HG02798 (cell line): ENCODE data around the gene OPN1SW.
A peak's percentile ranks its signal among the peaks of the same experiment; 100 is the strongest.

Source experiments
- ATAC-seq: cut with Tn5 transposase; IDR thresholded peaks from one replicate; pipeline ENCODE4 v1.9.1; 2021; ENCODE audit warnings: mild to moderate bottlenecking; ENCODE audit not compliant: unreplicated experiment, poor library complexity

Gene OPN1SW

DNA sequence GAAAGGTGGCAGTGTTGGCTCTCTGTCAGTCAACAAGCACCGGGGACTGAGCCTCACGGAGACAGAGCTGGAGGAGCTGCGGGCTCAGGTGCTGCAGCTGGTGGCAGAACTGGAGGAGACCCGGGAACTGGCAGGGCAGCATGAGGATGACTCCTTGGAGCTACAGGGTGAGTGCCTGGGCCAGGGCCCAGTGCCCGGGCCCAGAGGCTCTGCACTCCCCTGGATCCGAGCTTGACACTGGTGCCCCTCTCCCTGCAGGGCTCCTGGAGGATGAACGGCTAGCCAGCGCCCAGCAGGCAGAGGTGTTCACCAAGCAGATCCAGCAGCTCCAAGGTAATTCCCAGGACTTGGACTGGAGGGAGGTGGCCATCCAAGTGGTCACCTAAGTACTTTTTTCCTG is 18.8 kb upstream of the OPN1SW start:
- no peak for ATAC-seq

DNA sequence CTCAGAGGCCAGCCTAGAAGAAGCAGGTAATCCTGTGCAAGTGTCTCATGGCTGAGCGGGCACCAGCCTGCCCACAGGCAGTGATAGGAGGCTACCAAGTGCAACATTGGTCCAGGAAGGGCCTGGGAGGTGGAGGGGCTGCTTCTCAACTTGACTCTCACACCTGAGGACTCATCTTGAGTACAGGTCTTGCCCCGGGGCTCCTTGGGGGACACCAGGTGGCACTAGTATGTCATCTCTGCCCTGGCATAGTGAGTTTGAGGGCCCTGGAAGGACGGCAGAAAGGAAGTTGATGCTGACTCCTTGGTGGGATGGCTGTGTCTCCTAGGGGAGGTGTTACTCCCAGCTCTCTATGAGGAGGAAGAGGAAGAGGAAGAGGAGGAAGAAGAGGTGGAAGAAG is 18.4 kb upstream of the OPN1SW start:
- ATAC-seq: no peak

DNA sequence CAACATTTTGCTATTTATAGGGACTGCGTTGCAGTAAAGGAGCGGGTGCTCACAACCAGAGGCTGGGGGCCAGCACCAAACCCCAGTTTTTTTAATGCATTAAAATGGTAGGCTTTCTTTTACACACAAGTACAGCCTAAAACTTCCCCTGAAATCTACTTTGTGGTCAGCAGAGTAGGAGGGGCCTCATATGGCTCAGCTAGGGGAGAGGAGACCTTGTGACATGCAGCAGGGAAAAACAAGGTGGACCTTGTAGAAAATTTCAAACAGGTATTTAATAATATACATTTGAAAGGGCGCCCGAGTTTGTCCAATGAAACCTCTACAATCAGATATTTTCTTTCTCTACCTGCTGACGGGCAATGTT is 17.6 kb upstream of the OPN1SW start:
- no peak for ATAC-seq

DNA sequence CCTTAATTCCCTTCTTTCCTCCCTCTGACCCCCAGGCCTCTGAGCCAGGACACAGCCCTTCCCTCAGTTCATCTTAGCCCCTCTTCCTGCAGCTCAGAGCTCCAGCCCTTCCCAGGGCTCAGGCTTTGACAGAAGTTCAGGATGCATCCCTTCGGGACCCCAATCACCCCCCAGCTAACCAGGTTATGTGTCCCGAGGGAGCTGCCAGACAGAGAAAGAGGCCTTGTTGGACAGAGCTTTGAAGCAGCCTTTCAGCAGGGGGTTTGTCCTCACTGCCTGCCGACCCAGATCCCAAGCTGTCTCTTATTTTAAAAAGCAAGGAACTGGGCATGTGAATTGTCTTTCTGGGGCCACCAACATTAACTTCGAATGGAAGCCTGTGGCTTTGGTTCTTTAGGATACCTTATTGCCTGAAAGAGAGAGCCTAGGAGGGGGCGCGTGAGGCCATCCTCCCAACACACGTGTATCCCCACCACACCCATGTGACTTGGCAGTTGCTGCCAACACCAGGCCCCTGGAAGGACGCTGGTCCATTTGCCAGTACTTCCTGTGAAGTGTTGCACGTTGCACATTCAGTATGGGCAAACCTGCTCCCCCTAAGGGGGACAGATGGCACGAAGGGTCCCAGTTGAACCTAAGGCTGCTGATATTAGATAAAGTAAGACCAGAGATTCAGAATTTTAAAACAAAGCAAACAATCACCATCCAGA is 17.0 kb upstream of the OPN1SW start:
- ATAC-seq: no peak

DNA sequence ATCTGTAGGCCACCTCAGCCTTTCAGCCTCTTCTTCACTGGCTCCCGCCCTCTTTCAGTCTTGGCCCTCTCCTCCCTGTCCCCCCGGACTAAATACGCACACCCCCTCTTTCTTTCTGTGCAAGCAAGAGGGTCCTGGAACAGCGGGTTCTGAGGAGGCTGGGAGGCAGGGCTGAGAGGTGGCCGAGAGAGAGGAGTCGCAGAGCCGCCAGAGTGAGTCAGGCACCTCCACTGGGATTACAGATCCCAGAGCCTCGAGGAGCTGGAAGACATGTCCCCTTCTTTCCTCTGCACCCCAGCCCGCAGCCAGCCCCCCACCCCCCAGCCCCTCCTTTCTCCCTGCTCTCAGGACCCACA is 16.4 kb upstream of the OPN1SW start:
- no peak for ATAC-seq

DNA sequence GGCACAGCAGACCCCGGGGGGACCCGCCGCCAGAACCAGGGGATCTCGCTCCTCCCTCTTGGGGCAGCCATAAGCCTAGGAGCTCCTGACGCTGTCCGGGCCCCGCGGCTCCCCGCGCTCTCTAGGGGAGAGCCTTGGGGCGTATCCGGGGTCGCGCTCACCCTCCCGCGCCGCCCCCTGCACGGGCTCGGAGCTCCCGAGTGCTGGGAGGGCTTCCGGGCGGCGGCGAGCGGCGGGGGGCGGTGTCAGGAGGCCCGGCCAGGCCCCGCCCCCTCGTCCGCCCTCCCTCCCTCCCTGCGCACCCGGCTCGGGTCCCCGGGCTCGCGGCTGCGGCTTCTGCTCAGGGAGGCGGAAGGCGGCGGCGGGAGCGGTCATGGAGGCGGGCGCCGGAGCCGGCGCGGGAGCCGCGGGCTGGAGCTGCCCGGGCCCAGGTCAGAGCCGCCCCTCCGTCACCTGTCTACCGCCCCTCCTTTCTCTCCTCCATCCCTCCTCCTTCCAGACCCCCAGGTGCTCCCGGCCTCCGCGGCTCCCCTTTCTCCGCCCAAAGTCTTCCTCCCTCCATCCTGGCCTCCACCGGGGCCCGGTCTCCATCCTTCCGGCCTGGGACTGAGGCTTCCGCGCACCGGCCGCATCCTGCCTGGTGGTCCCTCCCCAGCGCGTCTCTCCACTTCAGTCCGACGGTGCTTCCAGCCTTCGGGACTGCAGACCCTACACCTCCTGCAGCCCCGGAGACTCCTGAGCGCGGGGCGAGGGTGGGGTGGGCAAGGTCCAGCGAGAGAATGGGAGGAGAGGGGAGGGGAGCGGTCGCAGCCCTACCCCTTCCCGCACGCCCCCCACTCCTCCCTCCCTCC is 15.8 kb upstream of the OPN1SW start, which contains the start of gene CCDC136:
TSS of gene CCDC136 (plus strand) at position 848 of the 851 bp plus-strand sequence. CDS start 444 bp downstream, outside the sequence.
- peak; percentile 84 for ATAC-seq

DNA sequence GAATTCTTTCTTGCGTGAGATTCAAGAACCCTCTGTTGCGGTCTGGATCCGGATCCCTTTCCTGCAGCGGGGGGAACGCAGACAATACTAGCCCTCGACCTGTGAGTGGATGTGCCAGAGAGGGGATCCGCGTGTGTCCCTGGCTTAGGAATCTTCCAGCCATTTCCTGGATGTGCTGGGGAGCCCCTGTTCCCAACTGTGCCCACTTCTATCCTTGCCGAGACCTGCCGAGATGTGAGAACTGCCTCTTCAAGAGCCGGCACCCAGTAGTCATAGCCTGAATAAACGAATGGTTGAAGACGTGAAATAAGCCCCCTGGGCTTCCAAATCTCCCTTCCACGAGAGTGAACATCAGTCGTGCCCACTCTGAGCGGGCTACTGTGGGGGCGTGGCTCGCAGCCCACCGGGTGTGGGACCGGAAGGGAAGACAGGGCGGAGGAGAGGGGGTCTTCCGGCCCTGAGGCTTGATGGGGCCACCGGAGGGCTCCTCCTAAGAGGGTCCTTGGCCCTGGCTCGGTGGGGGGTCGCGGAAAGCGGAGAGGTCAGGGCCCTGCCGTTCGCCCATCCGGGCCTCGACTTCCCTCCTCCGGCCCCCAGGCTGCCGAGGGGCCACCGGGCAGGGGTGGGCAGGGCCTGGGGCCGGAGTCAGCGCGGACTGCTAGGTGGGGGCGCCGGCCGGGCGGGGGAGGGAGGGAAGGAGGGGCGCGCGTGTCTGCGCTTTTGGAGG is 14.9 kb upstream of the OPN1SW start:
- ATAC-seq: peak; percentile 23

DNA sequence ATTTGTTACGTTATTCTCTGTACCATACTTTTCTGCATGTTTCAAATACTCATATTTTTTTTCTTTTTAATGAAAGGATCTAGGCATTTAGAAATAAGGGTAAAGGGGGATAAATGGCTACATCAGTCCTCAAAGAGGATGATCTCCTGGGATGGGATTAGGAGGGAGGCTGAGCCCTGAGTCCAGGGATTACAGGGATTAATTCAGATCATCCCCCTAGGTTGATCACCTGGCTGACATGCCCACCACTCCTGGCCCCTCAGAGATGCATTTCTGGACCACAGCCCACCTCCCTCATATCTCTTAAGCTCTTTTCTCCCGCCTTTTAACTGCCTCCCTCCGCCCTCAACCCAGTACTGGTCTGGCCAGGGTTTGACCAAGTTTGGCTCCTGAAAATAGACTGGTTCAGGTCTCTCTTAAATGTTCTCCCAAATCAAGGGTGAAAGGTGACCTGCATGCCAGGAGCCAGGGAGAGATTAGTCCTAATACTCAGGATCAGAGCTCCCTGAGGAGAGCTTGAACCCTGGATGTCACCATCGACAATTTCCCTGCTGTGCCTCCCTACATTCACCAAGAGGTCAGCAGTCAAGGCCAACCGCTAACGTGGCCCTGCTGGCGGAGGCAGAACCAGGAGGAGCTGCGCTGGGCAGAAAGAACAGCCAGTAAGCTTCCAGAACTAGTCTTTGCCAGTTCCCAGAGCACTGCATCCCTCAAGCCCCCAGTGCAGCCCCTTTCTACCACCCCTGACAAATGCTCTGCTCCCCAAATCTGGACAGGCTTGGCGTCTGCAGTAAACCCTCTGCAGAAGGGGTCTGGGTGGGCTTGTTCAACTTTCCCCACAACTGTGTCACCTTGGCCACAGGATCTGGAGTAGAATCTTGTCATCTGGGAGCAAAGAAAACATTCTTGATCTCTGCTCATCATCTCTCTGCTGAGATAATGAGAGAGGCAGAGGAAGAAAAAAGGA is 13.1 kb upstream of the OPN1SW start:
- no peak for ATAC-seq

DNA sequence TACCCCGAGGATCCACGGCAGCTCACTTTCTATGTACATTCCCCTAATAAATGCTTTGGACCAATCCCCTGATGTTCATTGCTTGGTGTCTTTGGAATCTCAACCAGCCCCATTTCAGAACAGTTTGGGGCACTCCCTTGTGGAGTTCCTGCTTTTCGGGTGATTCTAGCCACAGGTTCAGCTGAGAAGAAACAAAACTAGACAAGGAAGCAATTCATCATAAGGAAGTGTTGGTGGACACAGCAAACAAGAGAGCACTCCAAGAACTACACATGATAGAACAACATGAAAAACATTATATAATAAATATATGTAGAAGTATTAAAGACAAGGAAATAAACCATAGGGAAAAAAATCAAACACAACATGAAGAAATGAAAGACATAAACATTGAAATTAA is 10.1 kb upstream of the OPN1SW start:
- ATAC-seq: no peak

DNA sequence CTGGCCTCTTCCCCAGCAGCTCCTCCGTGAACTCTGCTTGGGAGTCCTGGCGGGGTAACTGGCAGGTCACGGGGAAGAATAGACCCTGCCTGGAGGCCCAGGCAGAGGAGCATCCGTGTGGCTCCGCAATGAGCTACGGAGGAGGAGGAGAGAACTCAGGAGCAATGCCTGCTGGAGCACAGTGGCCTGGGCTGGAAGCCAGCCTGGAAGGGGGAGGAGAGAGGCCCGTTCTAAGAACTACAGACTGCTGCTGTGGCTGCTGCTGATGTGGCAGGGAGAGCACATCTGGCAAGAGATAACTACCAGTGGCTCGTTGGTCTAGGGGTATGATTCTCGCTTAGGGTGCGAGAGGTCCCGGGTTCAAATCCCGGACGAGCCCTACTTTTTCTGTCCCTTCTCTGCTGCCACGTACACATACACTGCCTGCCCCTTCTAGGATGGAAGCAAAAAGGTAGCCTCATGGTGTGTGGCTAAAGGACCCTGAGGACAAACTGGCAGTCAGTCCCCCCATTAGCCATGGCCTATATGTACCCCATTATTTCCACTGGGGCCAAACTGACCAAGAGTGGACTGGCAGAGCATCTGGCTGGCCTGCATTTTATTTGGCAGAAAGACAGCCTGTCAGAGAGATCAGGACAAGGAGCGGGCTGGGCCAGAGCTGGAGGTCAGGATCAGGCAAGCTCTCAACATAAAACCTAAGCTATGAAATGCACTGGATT is 7.7 kb upstream of the OPN1SW start:
- ATAC-seq: peak; percentile 48

DNA sequence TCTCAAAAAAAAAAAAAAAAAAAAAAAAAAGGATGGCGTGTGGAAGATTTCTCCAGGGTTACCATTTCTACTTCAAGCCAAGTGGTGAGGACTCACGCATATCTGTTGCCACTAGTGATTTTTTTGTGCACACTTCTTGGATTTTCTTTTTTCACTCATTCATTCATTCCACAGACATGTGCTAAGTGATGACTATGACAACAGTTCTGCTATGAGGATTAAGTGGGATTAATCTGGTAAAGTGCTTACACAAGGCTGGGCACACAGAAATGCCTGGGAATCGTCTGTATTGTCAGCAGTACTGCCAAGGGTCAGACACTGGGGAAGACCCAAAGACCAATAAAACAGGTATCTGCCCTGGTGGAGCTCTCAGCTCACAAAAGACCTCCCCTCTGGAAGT is 6.3 kb upstream of the OPN1SW start:
- no peak for ATAC-seq

DNA sequence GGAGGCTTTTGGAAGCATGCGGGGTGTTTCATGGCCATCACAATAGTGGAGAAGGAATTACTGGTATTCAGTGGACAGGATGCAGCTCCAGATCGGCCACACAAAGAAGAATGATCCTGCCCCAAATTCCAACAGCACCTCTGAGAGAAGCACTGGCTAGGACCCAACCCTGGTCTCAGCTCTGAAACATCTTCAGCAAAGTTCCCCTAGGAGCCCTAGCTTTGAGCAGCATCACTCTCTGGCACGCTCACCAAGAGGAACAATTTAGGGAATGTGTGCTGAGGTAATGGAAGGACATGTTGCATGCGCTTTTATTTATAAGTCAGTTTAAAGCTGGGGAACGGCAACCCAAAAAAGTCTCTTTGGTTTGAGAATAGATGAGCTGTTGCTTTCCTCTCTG is 5.5 kb upstream of the OPN1SW start:
- no peak for ATAC-seq

DNA sequence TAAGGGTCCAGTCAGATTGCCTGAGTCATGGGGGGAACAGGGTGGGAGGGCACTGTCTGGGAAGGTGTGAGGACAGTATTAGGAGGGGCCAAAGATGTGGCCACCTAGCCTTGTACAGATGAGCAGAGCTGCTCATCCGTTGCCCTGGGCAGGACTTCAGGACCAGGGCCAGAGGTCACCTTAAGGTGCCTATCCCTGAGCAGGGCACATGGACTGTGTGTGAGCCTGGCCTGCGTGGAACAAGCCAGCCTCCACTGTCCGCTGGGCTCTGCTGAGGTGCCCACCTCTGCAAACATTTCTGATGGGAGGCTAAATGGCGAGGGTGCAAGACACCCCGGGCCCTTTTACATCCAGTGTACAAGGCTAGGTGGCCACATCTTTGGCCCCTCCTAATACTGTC is 3.4 kb upstream of the OPN1SW start:
- no peak for ATAC-seq

DNA sequence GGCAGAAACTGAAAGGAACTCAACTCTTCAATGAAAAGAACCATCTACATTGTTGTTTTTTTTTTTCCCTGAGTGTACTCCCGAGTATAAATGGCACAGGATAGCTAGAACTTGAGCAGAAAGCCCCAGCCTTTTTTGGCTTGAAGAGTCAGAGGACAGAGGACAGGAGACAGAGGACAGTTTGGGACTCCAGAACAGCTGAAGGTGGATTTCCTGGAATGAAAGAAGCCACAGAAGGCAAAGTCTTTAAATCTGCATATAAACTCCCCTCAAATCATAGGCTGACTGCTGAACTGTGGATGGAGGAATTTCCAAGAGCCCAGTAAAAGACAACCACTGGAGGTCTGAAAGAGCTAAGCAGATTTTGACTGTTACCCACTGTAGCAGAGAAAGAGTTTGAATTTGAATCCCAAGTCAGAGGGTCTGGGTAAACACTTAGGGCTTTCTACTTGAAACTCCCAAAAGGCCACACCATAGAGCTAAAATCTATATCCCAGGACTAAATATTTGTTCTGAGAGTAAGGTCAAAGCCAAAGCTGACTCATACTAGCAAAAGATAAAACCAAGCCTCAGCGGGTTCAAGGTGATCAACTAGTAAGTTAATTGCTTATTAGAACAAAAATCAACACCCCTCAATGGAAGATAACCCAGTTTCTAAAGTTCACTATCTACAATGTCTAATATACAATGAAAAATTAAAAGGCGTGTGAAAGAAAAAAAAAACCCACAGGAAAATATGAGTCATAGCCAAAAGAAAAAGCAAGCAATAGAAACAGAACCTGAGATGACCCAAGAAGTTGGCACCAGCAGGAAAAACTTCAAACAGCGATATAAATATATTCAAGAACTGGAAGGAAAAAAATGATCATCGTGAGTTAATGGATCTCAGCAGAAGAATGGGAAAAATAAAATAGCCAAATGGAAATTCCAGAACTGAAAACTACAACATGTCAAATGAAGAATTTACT is 1.8 kb upstream of the OPN1SW start:
- no peak for ATAC-seq

DNA sequence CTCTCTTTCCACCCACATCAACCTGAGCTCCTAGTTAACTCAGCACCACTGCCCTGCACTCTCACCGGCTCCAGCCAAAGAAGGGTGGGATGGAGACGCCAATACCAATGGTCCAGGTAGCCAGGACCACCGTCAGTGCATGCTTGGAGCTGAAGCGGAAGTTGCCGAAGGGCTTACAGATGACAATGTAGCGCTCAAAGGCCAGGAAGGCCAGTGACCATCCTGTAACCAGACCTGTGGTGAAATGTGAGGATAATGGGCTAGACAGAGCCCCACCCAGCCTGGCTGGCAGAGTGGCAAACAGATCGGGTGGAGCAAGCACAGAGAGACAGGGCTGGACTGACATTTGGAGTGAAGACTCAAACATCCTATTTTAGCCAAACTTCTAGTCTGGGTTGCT is 673 bp downstream of the OPN1SW start:
- ATAC-seq: no peak

DNA sequence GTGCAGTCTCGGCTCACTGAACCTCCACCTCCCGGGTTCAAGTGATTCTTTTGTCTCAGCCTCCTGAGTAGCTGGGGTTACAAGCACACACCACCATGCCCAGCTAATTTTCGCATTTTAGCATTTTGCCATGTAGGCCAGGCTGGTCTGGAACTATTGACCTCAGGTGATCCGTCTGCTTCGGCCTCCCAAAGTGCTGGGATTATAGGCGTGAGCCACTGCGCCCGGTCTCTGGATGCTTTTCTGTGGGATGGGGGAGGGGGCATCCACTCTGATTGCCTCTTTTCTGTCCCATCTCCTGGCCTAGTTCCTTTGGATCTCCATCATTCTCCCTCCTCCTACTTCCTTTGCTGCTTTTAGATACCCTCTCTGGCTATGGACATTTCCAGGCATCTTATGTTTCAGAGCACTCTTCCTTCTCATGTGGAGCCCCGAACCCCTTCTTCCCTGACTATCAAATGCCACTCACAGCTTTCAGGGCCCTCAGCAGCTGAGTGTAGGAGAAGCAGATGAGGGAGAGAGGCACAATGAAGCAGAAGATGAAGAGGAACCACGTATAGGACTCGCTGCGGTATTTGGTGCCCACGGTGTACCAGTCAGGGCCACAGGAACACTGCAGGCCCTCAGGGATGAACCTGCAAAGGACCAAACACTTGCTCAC is 1.4 kb downstream of the OPN1SW start:
- no peak for ATAC-seq

DNA sequence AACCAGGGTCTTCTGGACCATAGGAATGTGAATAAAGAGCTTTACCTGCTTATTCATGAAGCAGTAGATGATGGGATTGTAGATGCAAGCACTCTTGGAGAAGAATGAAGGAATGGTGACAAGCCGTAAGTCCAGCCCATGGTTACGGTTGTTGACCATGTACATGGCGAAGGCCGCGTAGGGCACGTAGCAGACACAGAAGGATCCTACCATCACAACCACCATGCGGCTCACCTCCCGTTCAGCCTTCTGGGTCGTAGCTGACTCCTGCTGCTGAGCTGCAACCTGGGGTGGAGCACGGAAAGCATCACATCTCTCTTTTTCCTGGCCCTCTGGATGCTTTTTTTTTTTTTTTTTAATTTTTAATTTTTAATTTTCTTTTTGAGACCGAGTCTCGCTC is 2.0 kb downstream of the OPN1SW start:
- ATAC-seq: no peak

DNA sequence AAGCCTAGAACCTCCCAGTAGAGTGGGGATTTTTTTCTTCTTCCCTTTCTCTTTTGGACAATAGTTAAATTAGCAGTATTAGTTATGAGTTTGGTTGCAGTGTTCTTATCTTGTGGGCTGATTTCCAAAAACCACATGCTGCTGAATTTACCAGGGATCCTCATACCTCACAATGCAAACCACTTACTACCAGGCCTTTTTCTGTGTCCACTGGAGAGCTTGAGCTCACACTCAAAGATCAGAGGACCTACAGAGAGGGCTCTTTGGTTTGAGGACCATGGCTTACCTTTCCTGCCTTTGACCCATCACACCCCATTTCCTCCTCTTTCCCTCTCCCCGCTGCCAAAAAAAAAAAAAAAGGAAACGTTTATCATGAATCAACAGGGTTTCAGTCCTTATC is 5.4 kb downstream of the OPN1SW start:
- no peak for ATAC-seq
